Neuron (in vitro differentiated cells): ENCODE measurements around the gene SIN3A.
"Not testable (repeated sequence)": the region's sequence is repeated elsewhere in the genome, so short reads cannot be mapped to it uniquely, and the experiment has no call there.

Experiments used
- H2AFZ ChIP-seq: one replicate; pipeline ENCODE4 v1.6.1; 2013; ENCODE audit warnings: low read depth, mild to moderate bottlenecking, inconsistent platforms, low read length, moderate library complexity
- H3K27me3 ChIP-seq: one replicate; pipeline ENCODE4 v1.6.1; 2013; ENCODE audit warnings: low read length; ENCODE audit not compliant: insufficient read depth
- H3K36me3 ChIP-seq: one replicate; pipeline ENCODE4 v1.6.1; 2013; ENCODE audit warnings: low read length; ENCODE audit not compliant: insufficient read depth
- H3K4me1 ChIP-seq: one replicate; pipeline ENCODE4 v1.6.1; 2013; ENCODE audit warnings: low read length; ENCODE audit not compliant: insufficient read depth
- H3K4me3 ChIP-seq: 2 replicates; pipeline ENCODE4 v1.5.1; 2013; ENCODE audit warnings: mild to moderate bottlenecking, low read length, moderate library complexity
- H3K9me3 ChIP-seq: one replicate; pipeline ENCODE4 v1.6.1; 2013; ENCODE audit warnings: low read length

Gene SIN3A

GRCh38 chr15:75451674-75452363 lies at the start of gene SIN3A:
Gene SIN3A, minus strand, starts transcription at chr15:75451690. Its CDS starts 21,315 bp downstream, at chr15:75430375.
- Histone ChIP-seq H3K27me3 (no peaks in the 10 kb centered on the region), H3K36me3 (peaks cover 9% of the 10 kb centered on the region), H3K4me1 (peaks cover 25% of the 10 kb centered on the region), H2AFZ (no peak within 1 kb of the TSS), H3K9me3 (no peaks in the 10 kb centered on the region), H3K4me3 (peak within 1 kb of the TSS; percentile 95)

- no peaks in the 10 kb centered on the region for H3K4me1 ChIP-seq
- H3K4me3 ChIP-seq, result no peak overlapping the region
- no peak overlapping the region for H2AFZ ChIP-seq
- no peaks in the 10 kb centered on the region for H3K9me3 ChIP-seq
- H3K36me3 ChIP-seq, result peaks cover 36% of the 10 kb centered on the region
- no peaks in the 10 kb centered on the region for H3K27me3 ChIP-seq
These were observed 42.2 kb upstream of the SIN3A start for GRCh38 chr15:75493732-75494131.

- Histone ChIP-seq H3K36me3 (peaks cover 41% of the 10 kb centered on the region), H3K27me3 (no peaks in the 10 kb centered on the region), H3K9me3 (peaks cover 8% of the 10 kb centered on the region), H3K4me3 (no peak overlapping the region), H3K4me1 (no peaks in the 10 kb centered on the region), H2AFZ (no peak overlapping the region)
These were observed 32.5 kb upstream of the SIN3A start for GRCh38 chr15:75483961-75484360.

DNA sequence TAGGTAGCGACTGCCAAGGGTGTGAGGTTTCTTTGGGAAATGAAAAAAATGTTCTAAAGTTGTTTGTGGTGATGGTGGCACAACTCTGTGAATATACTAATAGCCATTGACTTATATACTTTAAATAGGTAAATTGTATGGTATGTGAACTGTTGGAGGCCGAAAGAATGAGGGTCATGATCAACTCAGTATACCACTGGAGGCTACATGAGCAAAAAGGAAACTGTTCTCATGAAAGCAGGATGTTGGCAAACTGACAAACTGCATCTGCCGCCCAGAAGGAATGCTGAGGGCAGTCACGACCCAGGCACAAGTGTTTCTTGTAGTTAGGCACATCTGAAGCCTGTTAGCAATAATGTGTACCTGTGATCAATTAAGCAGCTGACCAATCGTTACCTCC lies 32.1 kb upstream of the SIN3A start:
- H3K36me3 ChIP-seq, result peaks cover 42% of the 10 kb centered on the region
- H3K4me1 ChIP-seq, H3K9me3 ChIP-seq, H2AFZ ChIP-seq, H3K27me3 ChIP-seq, H3K4me3 ChIP-seq: not testable (repeated sequence)

DNA sequence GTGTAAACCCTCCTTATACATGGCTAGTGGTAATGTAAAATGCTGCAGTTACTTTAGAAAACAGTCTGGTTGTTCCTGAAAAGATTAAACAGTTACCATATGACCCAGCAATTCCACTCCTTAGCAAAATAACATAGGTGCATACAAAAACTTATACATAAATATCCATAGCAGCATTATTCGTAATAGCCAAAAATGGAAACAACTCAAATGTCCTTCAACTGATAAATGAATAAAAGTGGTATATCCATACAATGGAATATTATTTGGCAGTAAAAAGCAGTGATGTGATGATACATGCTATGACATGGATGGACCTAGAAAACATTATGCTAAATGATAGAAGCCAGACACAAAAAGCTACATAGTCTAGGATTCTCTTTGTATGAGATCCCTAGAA lies 31.6 kb upstream of the SIN3A start:
- Histone ChIP-seq H3K4me1 (no peaks in the 10 kb centered on the region), H3K4me3 (no peak overlapping the region), H3K36me3 (peaks cover 43% of the 10 kb centered on the region), H3K27me3 (no peaks in the 10 kb centered on the region), H2AFZ (no peak overlapping the region), H3K9me3 (peaks cover 8% of the 10 kb centered on the region)

- H2AFZ ChIP-seq, H3K9me3 ChIP-seq, H3K4me1 ChIP-seq, H3K27me3 ChIP-seq, H3K4me3 ChIP-seq: not testable (repeated sequence)
- peaks cover 42% of the 10 kb centered on the region for H3K36me3 ChIP-seq
These were observed 29.0 kb upstream of the SIN3A start for GRCh38 chr15:75480463-75480862.

DNA sequence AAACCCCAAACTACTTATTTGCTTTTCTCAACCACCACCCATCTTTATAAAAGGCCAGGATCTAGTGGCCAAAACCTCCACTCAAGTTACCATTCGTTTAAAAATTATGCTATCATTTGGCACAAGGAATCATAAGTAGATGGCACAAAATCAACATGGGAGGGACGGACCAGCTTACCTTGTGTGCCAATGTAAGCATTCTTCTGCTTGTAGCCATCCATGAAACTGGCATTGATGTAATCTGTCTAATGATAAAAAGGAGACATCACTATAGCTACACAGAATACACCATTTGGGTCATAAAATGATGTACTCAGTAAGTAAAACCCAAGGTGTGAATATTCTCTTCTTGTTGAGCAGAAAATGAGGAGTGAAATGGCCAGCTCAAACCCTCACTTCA lies 28.2 kb upstream of the SIN3A start:
- H3K4me1 ChIP-seq, result no peaks in the 10 kb centered on the region
- H3K36me3 ChIP-seq, result peaks cover 42% of the 10 kb centered on the region
- H3K4me3 ChIP-seq, result no peak overlapping the region
- no peak overlapping the region for H2AFZ ChIP-seq
- peaks cover 8% of the 10 kb centered on the region for H3K9me3 ChIP-seq
- H3K27me3 ChIP-seq, result no peaks in the 10 kb centered on the region

DNA sequence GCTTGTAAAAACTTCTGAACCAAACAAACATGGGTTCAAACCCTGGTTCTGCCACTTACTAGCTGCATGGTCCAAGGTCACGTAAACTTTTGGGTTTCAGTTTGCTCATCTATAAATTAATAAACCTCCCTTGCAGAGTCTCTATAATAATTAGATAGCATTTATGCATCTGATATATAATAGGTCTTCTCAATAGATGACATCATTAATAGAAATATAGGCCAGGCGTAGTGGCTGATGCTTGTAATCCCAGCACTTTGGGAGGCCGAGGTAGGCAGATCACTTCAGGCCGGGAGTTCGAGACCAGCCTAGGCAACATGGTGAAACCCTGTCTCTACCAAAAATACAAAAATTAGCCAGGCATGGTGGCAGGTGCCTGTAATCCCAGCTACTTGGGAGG lies 25.6 kb upstream of the SIN3A start:
- not testable (repeated sequence) for H3K4me3 ChIP-seq, H3K27me3 ChIP-seq, H3K4me1 ChIP-seq, H2AFZ ChIP-seq, H3K9me3 ChIP-seq
- peaks cover 40% of the 10 kb centered on the region for H3K36me3 ChIP-seq

- H3K36me3 ChIP-seq, result peaks cover 74% of the 10 kb centered on the region
- H3K9me3 ChIP-seq, result no peaks in the 10 kb centered on the region
These were observed 17.6 kb upstream of the SIN3A start for GRCh38 chr15:75468913-75469598.

GRCh38 chr15:75460646-75461045 lies 9.2 kb upstream of the SIN3A start:
- H3K4me3 ChIP-seq, result no peak overlapping the region

More at GRCh38 chr15:75468913-75469598, 17.6 kb upstream of the SIN3A start:
- Histone ChIP-seq H3K27me3 (no peaks in the 10 kb centered on the region), H3K4me3 (no peak overlapping the region), H2AFZ (no peak overlapping the region), H3K4me1 (no peaks in the 10 kb centered on the region)

GRCh38 chr15:75459581-75459980 lies 8.1 kb upstream of the SIN3A start:
- H3K4me3 ChIP-seq, result no peak overlapping the region
- H3K4me1 ChIP-seq, result peaks cover 10% of the 10 kb centered on the region
- no peak overlapping the region for H2AFZ ChIP-seq
- H3K9me3 ChIP-seq, result no peaks in the 10 kb centered on the region
- no peaks in the 10 kb centered on the region for H3K36me3 ChIP-seq
- H3K27me3 ChIP-seq, result no peaks in the 10 kb centered on the region

More at GRCh38 chr15:75460646-75461045, 9.2 kb upstream of the SIN3A start:
- Histone ChIP-seq H3K4me1 (peaks cover 10% of the 10 kb centered on the region), H2AFZ (no peak overlapping the region), H3K9me3 (no peaks in the 10 kb centered on the region), H3K36me3 (peaks cover 2% of the 10 kb centered on the region), H3K27me3 (no peaks in the 10 kb centered on the region)

GRCh38 chr15:75456710-75457109 lies 5.2 kb upstream of the SIN3A start:
- Histone ChIP-seq H3K36me3 (no peaks in the 10 kb centered on the region), H3K4me1 (peaks cover 20% of the 10 kb centered on the region), H3K27me3 (no peaks in the 10 kb centered on the region), H3K9me3 (no peaks in the 10 kb centered on the region), H2AFZ (no peak overlapping the region), H3K4me3 (peak overlapping the region; percentile 79)

- H3K4me1 ChIP-seq, result peaks cover 20% of the 10 kb centered on the region
- H3K27me3 ChIP-seq, result no peaks in the 10 kb centered on the region
- no peaks in the 10 kb centered on the region for H3K9me3 ChIP-seq
- no peaks in the 10 kb centered on the region for H3K36me3 ChIP-seq
- H2AFZ ChIP-seq, result peak overlapping the region; percentile 11
- H3K4me3 ChIP-seq, result peak overlapping the region; percentile 79
These were observed 4.6 kb upstream of the SIN3A start for GRCh38 chr15:75455982-75456531.
